HUES6 (cell line): ENCODE results near the gene KLHL17.
"Not testable (repeated sequence)": the region's sequence is repeated elsewhere in the genome, so short reads cannot be mapped to it uniquely, and the experiment has no call there.

Experiments
- H3K27ac ChIP-seq: 2 replicates; pipeline ENCODE4 v1.7.0; 2013; ENCODE audit warnings: low read depth, mild to moderate bottlenecking, low read length, inconsistent platforms
- H3K27me3 ChIP-seq: 2 replicates; pipeline ENCODE4 v1.6.1; 2013; ENCODE audit warnings: low read length; ENCODE audit not compliant: control insufficient read depth, insufficient read depth
- H3K36me3 ChIP-seq: 2 replicates; pipeline ENCODE4 v1.6.1; 2013; ENCODE audit warnings: low read length; ENCODE audit not compliant: control insufficient read depth, insufficient read depth
- H3K4me1 ChIP-seq: 2 replicates; pipeline ENCODE4 v1.6.1; 2013; ENCODE audit warnings: low read length; ENCODE audit not compliant: control insufficient read depth, insufficient read depth
- H3K4me3 ChIP-seq: 2 replicates; pipeline ENCODE4 v1.5.1; 2013; ENCODE audit warnings: low read depth, low read length
- H3K9ac ChIP-seq: one replicate; pipeline ENCODE4 v1.6.1; 2013; ENCODE audit warnings: mild to moderate bottlenecking, low read length
- H3K9me3 ChIP-seq: 2 replicates; pipeline ENCODE4 v1.6.1; 2013; ENCODE audit warnings: low read depth, low read length; ENCODE audit not compliant: control insufficient read depth, insufficient read depth

Gene KLHL17

DNA sequence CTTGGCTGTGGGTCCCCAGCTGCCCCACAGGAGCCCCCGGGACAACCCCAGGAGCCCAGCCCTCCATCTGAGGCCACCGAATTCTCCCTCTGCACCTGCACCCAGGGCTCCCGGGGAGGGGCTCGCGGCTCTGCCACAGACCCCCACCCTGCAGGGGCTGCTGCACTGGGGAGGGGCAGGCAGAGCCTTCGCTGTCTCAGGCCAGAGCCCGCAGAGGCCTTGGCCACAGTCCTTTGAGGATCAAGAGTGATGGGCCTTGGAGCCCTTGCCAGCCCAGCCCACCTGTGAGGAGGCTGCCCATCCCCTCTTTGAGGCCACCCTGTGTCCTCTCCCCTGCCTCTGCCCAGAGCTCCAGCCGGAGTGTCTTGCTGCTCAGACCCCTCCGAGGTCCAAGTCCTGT lies 15.0 kb downstream of the KLHL17 start:
- Histone ChIP-seq H3K9me3 (no peaks in the 10 kb centered on the region), H3K4me3 (0 out of 2 replicates have a peak overlapping the region, but pooled peaks have one; percentile 17), H3K9ac (no peak overlapping the region), H3K27ac (no peak overlapping the region), H3K27me3 (peaks cover 74% of the 10 kb centered on the region), H3K36me3 (no peaks in the 10 kb centered on the region), H3K4me1 (peaks cover 8% of the 10 kb centered on the region; the same call in 1 of the 2 replicates)

DNA sequence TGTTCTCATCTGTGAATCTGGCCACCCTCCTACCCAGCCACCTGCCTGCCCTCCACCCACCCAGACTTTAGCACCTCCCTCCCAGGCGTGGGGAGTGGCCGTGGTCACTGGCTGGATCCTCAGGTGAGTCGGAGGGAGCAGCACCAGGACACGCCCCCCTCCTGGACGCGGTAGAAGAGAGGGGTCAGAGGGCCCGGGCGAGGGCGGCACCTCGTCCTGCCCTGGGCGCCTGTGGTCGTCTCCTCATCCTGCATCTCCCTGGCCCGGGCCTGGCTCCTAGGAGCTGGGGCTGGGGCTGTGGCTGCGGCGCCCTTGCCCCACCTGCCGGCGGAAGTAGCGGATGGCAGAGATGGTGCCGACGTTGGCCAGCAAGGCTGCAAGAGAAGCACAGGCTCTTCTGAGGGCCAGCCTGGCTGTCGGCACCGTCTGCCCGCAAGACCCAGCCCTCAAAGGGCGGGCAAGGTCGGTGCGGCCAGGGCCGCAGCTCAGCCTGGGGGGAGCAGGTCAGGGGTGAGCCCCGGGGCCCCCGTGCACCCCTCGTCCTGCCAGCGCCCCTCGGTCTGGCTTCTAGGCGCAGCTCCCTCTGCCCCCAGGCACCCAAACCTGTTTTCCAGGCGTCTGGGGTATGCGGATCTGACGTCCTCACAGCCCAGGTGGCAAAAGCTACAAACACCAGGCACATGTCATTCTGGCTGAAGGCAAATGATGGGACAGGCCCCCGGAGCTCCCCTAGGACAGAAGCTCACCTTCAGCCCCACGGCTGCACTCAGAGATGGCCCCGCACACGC lies 15.7 kb downstream of the KLHL17 start:
- H3K36me3 ChIP-seq: no peaks in the 10 kb centered on the region
- no peak overlapping the region for H3K27ac ChIP-seq
- no peak overlapping the region for H3K9ac ChIP-seq
- H3K27me3 ChIP-seq: peaks cover 74% of the 10 kb centered on the region
- H3K4me3 ChIP-seq: peak overlapping the region; percentile 17; the same call in 1 of the 2 replicates
- H3K4me1 ChIP-seq: peaks cover 5% of the 10 kb centered on the region; the same call in 1 of the 2 replicates
- H3K9me3 ChIP-seq: no peaks in the 10 kb centered on the region

DNA sequence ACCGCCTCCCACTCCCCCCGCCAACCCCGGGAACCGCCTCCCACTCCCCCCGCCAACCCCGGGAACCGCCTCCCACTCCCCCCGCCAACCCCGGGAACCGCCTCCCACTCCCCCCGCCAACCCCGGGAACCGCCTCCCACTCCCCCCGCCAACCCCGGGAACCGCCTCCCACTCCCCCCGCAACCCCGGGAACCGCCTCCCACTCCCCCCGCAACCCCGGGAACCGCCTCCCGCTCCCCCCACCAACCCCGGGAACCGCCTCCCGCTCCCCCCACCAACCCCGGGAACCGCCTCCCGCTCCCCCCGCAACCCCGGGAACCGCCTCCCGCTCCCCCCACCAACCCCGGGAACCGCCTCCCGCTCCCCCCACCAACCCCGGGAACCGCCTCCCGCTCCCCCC lies 16.4 kb downstream of the KLHL17 start:
- H3K27ac ChIP-seq, H3K36me3 ChIP-seq, H3K4me1 ChIP-seq, H3K4me3 ChIP-seq, H3K9me3 ChIP-seq, H3K9ac ChIP-seq: not testable (repeated sequence)
- peaks cover 75% of the 10 kb centered on the region for H3K27me3 ChIP-seq

DNA sequence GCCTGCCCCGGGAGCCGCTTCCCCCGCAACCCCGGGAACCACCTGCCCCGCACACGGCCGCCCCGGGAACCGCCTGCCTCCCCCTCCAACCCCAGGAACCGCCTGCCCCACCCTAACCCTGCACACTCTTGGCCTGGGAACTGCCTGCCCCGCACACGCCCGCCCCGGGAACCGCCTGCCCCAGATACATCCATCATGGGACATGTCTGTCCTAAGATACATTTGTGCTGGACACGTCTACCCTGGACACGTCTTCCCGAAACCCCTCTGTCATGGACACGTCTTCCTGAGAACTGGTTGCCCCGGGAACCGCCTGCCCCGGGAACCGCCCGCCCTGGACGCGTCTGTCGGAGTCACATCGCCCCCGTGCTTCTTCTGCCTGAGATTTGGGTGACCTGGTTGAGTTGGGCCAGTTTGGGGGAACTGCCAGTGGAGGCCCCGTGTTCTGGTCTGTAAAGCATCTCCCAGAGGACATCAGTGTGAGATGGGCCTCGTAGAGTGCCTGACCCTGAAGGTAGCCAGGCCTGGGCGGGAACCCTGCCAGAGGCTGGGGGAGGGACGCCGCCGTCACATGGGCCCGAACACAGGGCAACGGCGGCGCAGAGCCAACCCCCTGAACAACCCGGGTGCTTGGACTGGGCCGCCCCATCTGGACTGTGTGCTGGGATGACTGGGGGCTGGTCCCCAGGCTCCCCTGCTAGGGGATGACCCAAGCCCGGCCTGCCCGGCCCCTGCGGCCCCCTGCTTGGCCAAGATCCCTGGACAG lies 17.9 kb downstream of the KLHL17 start:
- Histone ChIP-seq H3K4me1 (peaks cover 5% of the 10 kb centered on the region; the same call in 1 of the 2 replicates), H3K27ac (no peak overlapping the region), H3K36me3 (no peaks in the 10 kb centered on the region), H3K9ac (no peak overlapping the region), H3K4me3 (no peak overlapping the region), H3K9me3 (no peaks in the 10 kb centered on the region), H3K27me3 (peaks cover 77% of the 10 kb centered on the region)

DNA sequence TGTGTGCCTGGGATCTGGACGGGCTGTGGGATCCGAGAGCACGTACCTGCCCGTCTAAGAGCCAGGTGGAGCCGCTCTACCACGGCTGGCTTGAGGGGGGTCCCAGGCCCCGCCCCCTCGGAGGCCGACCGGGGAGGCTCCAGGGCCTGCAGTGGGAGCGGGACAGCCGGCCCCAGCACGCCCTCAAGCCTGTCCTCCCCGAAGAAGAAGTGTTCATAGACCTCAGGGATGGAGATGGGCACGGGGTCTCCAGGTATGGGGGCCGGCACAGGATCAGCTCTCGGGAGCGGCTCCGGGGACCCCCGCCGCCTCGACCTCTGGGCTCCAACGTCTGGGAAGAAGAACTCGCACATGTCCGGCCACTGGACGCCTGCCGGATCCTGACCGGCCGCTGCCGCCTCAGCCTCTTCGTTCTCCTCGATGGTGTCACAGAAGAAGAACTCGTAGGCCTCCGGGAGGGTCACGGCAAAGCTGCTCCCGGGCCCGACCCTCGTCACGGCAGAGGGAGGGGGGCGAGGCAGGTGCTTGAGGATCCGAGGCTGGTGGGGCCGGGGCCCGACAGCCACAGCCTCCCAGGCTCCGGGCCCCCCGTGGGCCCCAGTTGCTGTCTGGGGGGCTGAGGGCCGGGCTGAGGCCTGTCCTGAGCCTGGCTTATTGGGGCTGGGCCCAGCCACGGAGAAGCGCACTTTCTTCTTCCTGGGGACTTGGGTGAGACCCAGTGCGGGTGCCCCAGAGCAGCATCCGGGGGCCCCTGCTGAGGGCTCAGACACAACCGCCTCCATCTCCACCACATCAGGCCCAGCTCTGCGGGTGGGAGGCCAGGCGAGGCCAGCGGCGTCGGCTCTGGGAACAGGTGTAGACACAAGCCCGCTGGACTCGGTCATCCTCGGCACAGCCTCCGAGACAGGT lies 18.7 kb downstream of the KLHL17 start:
- peaks cover 78% of the 10 kb centered on the region for H3K27me3 ChIP-seq
- no peaks in the 10 kb centered on the region for H3K36me3 ChIP-seq
- no peaks in the 10 kb centered on the region for H3K9me3 ChIP-seq
- no peak overlapping the region for H3K4me3 ChIP-seq
- H3K27ac ChIP-seq: no peak overlapping the region
- no peak overlapping the region for H3K9ac ChIP-seq
- peaks cover 5% of the 10 kb centered on the region; the same call in 1 of the 2 replicates for H3K4me1 ChIP-seq

DNA sequence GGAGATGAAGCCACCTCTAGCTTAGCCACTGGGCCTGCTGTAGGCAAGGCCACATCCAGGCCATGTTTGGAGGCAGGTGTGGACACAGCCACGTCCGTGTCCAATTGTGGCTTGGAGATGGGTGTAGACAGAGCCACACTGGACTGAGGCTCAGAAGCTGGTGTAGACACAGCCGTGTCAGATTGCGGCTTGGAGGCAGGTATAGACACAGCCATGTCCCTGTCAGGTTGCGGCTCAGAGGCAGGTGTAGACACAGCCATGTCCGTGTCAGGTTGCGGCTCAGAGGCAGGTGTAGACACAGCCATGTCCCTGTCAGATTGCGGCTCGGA lies 19.3 kb downstream of the KLHL17 start:
- Histone ChIP-seq H3K27me3 (peaks cover 74% of the 10 kb centered on the region), H3K9ac (no peak overlapping the region), H3K4me3 (no peak overlapping the region), H3K27ac (no peak overlapping the region), H3K4me1 (peaks cover 5% of the 10 kb centered on the region; the same call in 1 of the 2 replicates), H3K9me3 (no peaks in the 10 kb centered on the region), H3K36me3 (no peaks in the 10 kb centered on the region)

DNA sequence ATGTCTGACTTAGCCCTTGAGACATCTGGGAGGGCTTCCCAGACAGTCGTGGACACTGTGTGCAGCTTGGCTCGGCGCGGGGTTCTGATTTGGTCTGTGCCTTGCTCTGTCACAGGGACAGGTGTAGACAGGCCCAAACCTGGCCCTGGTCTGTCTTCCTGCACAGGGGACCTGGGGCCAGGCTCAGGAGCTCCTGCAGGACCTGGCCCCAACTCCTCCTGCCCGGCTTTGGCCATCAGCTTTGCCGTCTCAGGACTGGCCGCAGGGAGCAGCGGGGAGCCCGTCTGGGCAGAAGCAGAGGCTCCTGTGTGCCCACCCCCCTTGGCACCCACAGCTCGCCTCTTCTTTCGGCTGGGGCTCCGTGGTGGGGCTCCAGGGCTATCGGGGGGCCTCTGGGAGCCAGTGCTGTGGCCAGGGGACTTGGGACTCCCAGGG lies 19.8 kb downstream of the KLHL17 start:
- H3K27ac ChIP-seq: no peak overlapping the region
- H3K27me3 ChIP-seq: peaks cover 74% of the 10 kb centered on the region
- no peak overlapping the region for H3K9ac ChIP-seq
- peaks cover 5% of the 10 kb centered on the region; the same call in 1 of the 2 replicates for H3K4me1 ChIP-seq
- no peaks in the 10 kb centered on the region for H3K36me3 ChIP-seq
- no peaks in the 10 kb centered on the region for H3K9me3 ChIP-seq
- no peak overlapping the region for H3K4me3 ChIP-seq

DNA sequence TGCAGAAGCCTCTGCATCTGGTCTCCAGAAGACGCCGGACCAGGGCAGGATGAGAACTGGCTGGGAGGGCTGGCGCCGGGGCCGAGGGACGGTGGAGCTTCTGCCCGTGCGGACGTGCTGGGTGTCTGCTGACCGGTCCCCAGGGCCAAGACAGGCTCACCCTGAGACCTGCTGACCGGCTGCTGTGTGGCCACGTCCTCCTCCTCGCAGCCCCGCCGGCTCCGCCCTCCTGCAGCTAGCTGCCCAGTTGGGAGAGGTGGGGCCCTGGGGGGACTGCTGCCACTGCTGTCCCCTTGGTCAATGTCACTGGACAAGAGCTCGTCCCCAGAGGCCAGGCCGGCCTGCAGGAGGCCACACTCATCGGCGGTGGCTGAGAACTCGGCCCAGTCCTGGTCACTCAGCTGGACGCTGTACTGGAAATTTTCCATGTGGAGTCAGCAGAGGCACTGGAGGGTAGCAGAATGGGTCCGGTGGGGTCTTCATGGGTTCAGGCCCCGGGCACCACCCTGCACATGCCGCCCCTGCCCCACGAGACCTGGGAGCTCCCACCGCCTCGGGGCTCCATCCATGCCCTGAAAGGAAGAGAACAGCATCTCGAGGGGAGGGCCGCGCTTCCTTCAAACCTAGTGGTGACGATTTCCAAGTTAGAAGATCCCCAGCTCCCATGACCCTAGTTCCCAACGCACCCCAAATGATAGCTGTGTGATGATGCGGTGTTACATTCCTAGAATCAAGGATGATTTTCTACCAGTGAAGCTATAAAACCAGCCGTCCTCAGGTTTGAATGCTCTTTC lies 20.4 kb downstream of the KLHL17 start:
- H3K27ac ChIP-seq: no peak overlapping the region
- no peak overlapping the region for H3K4me3 ChIP-seq
- no peaks in the 10 kb centered on the region for H3K36me3 ChIP-seq
- H3K9ac ChIP-seq: no peak overlapping the region
- no peaks in the 10 kb centered on the region for H3K9me3 ChIP-seq
- peaks cover 74% of the 10 kb centered on the region for H3K27me3 ChIP-seq
- H3K4me1 ChIP-seq: peaks cover 2% of the 10 kb centered on the region; the same call in 1 of the 2 replicates

DNA sequence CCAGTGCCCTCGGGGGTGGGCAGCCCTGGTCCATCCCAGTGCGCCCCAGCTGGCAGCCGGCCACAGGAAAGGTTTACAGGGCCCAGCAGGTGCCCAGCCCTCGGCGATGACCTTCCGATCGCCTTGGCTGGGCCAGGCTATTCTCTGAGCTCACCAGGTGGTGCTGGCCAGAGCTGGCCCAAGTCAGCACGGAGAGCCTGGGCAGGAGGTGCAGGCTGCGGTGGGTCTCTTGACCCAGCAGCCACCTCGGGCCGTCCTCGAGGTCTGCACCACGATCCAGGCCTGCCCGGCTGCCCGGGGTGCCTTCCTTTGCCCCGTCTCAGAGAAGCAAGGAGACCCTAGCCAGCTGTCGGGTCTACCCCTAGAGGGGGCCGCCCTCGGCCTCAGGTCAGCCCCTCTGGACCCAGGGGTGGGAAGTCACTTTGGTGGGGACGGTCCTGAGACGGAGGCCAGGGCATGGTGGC lies 21.1 kb downstream of the KLHL17 start:
- H3K4me3 ChIP-seq: no peak overlapping the region
- H3K9ac ChIP-seq: no peak overlapping the region
- no peaks in the 10 kb centered on the region for H3K36me3 ChIP-seq
- H3K27me3 ChIP-seq: peaks cover 74% of the 10 kb centered on the region
- no peaks in the 10 kb centered on the region for H3K4me1 ChIP-seq
- H3K9me3 ChIP-seq: no peaks in the 10 kb centered on the region
- no peak overlapping the region for H3K27ac ChIP-seq

DNA sequence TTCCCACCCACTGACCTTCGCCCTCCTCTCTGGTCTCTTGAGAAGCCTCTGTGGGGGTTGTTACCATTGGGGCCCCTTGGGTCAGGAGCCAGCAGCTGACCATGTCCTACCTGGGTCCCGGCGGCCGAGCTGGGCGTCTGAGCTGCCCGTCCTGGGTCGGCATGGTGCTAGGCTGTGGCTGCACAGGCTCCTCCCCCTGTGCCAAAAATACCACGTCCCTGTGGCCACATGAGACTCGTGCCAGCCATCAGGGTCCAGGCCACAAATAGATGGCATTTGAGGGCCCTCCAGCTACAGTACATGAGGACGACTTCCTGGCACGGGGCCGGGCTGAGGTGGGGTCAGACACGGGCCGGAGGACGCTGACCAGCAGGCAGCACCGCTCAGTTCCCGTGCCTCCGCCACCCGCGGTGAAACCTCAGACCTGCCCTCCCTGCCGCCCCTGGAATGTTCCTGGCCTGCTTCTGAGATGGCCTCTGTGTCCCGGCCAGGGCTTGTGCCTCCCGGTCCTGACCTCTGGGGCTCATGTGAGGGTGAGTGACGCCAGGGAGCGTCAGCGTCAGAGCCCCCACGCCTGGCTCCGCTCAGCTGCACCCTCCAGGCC lies 21.7 kb downstream of the KLHL17 start, which contains the start of gene PERM1:
Gene PERM1 (minus strand): TSS at position 139 of the 604 bp plus-strand sequence. CDS start 1,064 bp downstream, outside the sequence.
- peaks cover 76% of the 10 kb centered on the region for H3K27me3 ChIP-seq
- H3K4me3 ChIP-seq: no peak within 1 kb of the TSS
- H3K9ac ChIP-seq: no peak within 1 kb of the TSS
- no peaks in the 10 kb centered on the region for H3K36me3 ChIP-seq
- no peaks in the 10 kb centered on the region for H3K9me3 ChIP-seq
- H3K27ac ChIP-seq: no peak within 1 kb of the TSS
- no peaks in the 10 kb centered on the region for H3K4me1 ChIP-seq
